Measurements from ENCODE around the gene MINDY1.
A peak's percentile ranks its signal among the peaks of the same experiment; 100 is the strongest.

MINDY1 gene

DNA sequence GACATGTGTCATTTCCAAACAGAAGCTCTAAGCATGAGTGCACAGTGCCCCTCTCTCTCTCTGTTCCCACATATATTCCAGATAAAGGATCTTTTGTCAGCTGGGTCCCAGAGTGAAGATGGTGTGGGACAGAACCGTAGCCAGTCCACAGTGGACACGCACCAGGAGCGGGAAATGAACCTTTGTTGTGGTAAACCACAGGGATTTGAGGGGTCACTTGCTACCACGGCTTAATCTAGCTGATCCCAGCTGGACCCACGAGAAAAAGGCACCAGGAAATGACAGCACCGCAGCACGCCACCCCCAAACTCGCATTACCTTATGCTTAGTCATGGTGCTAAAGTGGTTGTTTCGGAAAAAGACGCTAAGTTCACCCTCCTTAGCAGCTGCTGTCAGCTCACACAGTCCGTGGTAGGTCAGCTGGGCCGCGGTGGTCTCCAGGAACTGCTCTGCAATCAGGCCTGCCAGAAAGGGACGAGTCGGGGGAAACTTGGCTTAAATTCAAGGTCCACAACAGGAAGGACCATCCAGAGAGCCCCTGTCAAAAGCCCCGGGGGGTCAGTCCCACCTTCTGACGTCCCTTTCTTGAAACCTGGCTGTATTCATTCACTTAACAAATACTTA lies 7.5 kb downstream of the MINDY1 start:
- peak; percentile 35 for DNase-seq (ENCODE audit: low read depth)
- no peak overlapping the region for H3K4me3 ChIP-seq (ENCODE audit: low read length)
- no peak for TF ChIP-seq CTCF (conservative IDR thresholded peaks at IDR 0.05; ENCODE audit: low read depth, low read length)

DNA sequence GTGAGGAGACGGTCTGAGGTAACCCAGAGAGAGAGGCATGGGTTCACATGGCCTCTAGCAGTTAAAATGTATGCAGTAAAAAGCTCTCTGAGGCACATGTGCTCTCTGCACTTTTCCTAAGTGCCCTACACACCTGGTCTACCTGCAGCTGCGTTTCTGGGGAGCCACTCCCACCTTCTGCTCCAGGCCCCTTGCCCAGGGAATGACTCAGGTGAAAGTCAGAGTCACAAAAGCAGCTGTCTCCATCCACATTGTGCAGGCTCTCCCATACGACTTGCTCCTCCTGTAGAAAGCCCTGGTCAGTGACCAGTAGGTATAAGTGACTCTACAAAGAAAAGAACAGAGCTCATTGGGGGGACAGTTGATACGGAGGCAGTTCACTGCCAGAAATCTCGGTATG lies 8.8 kb downstream of the MINDY1 start:
- DNase-seq (ENCODE audit: low read depth), result no peak
- TF ChIP-seq CTCF (conservative IDR thresholded peaks at IDR 0.05; ENCODE audit: low read depth, low read length), result no peak
- H3K4me3 ChIP-seq (ENCODE audit: low read length), result no peak overlapping the region

DNA sequence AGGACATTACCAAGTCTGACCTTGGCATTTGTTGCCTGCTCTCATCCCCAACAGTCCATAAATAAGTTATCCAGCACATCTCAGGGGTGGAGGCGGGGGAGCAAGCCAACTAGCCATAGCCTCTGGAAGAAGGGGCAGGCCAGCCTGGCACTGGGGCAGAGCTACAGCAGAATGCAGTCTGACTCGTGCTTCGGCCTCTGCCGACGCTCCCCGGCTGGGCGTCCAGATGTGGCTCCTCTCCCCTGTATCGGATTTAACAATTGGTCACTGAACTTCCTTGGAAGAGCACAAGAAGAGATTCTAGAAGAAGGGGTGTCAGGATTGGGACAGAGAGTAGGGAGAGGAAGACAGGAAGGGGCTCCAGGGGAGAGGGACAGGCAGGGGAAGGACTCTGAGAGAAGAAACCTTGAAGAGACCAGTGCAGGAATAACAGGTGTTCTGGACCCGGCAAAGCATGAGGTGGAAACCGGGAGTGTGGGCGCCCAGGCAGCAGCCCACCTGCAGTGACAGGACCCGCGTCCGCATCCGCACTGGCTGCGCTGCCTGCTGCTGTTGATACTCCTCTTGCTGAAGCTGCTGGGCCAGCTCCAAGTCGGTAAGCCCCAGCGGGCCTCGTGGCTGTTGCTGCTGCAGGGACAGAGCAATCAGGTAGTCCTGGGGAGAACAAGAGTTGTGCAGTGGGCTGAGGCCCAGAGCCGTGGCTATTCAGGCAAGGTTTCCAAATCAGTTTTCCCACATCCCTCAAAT lies 9.4 kb downstream of the MINDY1 start:
- no peak for TF ChIP-seq CTCF (conservative IDR thresholded peaks at IDR 0.05; ENCODE audit: low read depth, low read length)
- H3K4me3 ChIP-seq (ENCODE audit: low read length), result no peak overlapping the region
- DNase-seq (ENCODE audit: low read depth), result no peak

- peak; percentile 67 for TF ChIP-seq CTCF (conservative IDR thresholded peaks at IDR 0.05; ENCODE audit: low read depth, low read length)
- DNase-seq (ENCODE audit: low read depth), result no peak
- no peak overlapping the region for H3K4me3 ChIP-seq (ENCODE audit: low read length)
Measured at GRCh38 chr1:150995896-150996295, 10.8 kb downstream of the MINDY1 start.

- H3K4me3 ChIP-seq (ENCODE audit: low read length), result no peak overlapping the region
- no peak for TF ChIP-seq CTCF (conservative IDR thresholded peaks at IDR 0.05; ENCODE audit: low read depth, low read length)
- no peak for DNase-seq (ENCODE audit: low read depth)
Measured at GRCh38 chr1:150995460-150995859, 11.2 kb downstream of the MINDY1 start.

GRCh38 chr1:150994248-150994647 lies 12.5 kb downstream of the MINDY1 start:
- no peak for DNase-seq (ENCODE audit: low read depth)
- TF ChIP-seq CTCF (conservative IDR thresholded peaks at IDR 0.05; ENCODE audit: low read depth, low read length), result no peak
- no peak overlapping the region for H3K4me3 ChIP-seq (ENCODE audit: low read length)

GRCh38 chr1:150992626-150993025 lies 14.1 kb downstream of the MINDY1 start:
- TF ChIP-seq CTCF (conservative IDR thresholded peaks at IDR 0.05; ENCODE audit: low read depth, low read length), result no peak
- no peak overlapping the region for H3K4me3 ChIP-seq (ENCODE audit: low read length)
- no peak for DNase-seq (ENCODE audit: low read depth)

Data from retinal pigment epithelial cell (primary cell).